Vagina (tissue), 2 donors: ENCODE measurements around the gene CYTIP. TPM values are rescaled to one million over a fixed set of nuclear protein-coding genes. Genes with fewer than 3 reads are reported as not detected.
A peak's percentile ranks its signal among the peaks of the same experiment; 100 is the strongest.

Source experiments
- DNase-seq, 2 donors: peaks; one replicate each; pipeline ENCODE4 v3.0.0-alpha.2; 2017; ENCODE audit errors: extremely low spot score in 2 of 2
- H3K27ac ChIP-seq: fragments of 200-600 bp; sonication (generic); one replicate; pipeline ENCODE4 v1.5.1; 2019
- H3K27me3 ChIP-seq: fragments of 200-600 bp; sonication (generic); one replicate; pipeline ENCODE4 v1.5.1; 2019
- H3K36me3 ChIP-seq, 2 donors: fragments of 200-600 bp; sonication (generic); one replicate each; pipeline ENCODE4 v1.5.1; 2017 to 2019
- H3K4me1 ChIP-seq: fragments of 200-600 bp; sonication (generic); one replicate; pipeline ENCODE4 v1.5.1; 2019
- H3K4me3 ChIP-seq, 2 donors: fragments of 200-600 bp; sonication (generic); 1 replicate in 1 of 2; 2 replicates in 1 of 2; pipeline ENCODE4 v1.5.1; 2016 to 2019
- H3K9me3 ChIP-seq: fragments of 200-600 bp; sonication (generic); one replicate; pipeline ENCODE4 v1.5.1; 2019
- POLR2A ChIP-seq, 2 donors: fragments of 450-650 bp; IDR thresholded peaks; one replicate each; pipeline ENCODE4 v1.6.1; 2017; ENCODE audit warnings: antibody characterized with exemption in 2 of 2, mild to moderate bottlenecking in 2 of 2, moderate library complexity in 2 of 2
- POLR2AphosphoS5 ChIP-seq, 2 donors: sonication (generic); formaldehyde crosslinking; IDR thresholded peaks; one replicate each; pipeline ENCODE4 v1.9.0; 2017; ENCODE audit warnings: antibody characterized with exemption in 2 of 2, mild to moderate bottlenecking in 2 of 2, low read depth in 1 of 2; ENCODE audit not compliant: insufficient read depth in 1 of 2
- intact Hi-C: fragments of 100-400 bp; cut with DNase I; formaldehyde crosslinking; loops from one replicate; pipeline ENCODE4 v1.15.1; 2023
- total RNA-seq: library from RNA; depleted of rRNA; stranded (reverse); fragments of >200 nt; gene quantifications from one replicate; pipeline ENCODE4 v1.2.3, GENCODE V29; 2016
- TF ChIP-seq, protein P1 (sequence below), 3 experiments: fragments of 450-650 bp in 2 of 3; fragments of 200-600 bp in 1 of 3; sonication (generic) in 1 of 3; IDR thresholded peaks; one replicate each; pipeline ENCODE4 v1.5.1; 2017 to 2019; ENCODE audit warnings: antibody characterized with exemption in 3 of 3, mild to moderate bottlenecking in 2 of 3, moderate library complexity in 2 of 3

CYTIP gene
- total RNA-seq, 1 donor from 2014 or later = 12.5 TPM

DNA sequence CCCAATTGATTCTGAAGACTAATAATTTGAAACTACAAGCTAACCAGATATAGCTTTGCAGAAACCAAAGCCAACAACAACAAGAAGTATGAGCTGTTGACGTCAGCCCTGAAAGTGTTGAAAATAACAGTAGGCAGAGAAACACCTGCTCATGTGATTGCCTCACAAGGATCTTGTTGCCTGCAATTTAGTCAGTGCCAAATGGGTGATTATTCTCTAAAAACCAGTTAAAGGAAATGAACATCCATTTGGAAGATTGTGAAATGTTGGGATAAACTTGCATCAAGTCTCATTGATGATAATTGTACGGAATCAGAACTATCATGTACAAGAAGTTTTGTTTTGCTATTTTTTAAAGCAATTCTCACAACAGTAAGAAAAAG lies 2.8 kb downstream of the CYTIP start:
- Histone ChIP-seq H3K27ac (peak overlapping the region; percentile 48), H3K4me1 (no peaks in the 10 kb centered on the region), H3K27me3 (no peaks in the 10 kb centered on the region), H3K9me3 (no peaks in the 10 kb centered on the region), H3K4me3 (peak overlapping the region in 1 of 2 donors; percentile 28), H3K36me3 (no peaks in the 10 kb centered on the region)
- TF ChIP-seq POLR2A (IDR thresholded peaks at IDR 0.05) (peak in 1 of 2 donors; percentile 6), POLR2AphosphoS5 (IDR thresholded peaks at IDR 0.05; ENCODE audit: insufficient read depth in 1 of 2, low read depth in 1 of 2) (no peak)
- intact Hi-C loops = no loop called here
- DNase-seq = no peak

DNA sequence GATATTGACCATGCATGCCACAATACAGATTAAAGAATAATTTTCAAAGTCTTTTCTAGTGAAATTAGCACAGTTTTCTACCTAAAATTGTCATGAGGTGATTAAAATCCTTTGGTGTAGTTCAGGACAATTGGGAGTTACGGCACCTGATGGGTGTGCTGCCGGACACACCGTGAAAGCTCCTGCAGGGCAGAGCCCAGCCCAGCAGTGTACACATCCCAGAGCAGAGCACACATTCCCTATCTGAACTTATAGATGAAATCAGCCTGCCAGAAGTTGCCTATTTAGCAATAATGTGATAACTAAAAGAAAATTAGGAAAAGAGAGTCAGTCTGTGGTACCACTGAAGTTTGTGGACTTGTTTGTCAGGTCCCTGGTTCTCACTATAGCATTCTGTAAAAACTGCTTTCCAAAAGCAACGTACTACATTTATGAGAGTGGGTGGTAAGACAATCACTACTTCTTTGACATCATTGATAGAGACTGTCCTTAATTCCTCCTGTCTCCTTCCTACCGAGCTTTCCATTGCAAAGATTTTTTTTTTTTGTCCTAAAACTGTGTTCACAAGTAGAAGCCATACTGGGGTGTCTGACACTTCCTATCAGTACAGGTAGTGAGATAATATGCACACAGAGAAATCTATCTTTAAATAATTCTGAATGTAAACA lies 3.4 kb downstream of the CYTIP start:
- H3K36me3 ChIP-seq = no peaks in the 10 kb centered on the region
- TF ChIP-seq POLR2A (IDR thresholded peaks at IDR 0.05) = no peak
- H3K9me3 ChIP-seq = no peaks in the 10 kb centered on the region
- H3K27me3 ChIP-seq = no peaks in the 10 kb centered on the region
- peak overlapping the region; percentile 37 for H3K27ac ChIP-seq
- peak overlapping the region in 1 of 2 donors; percentile 28 for H3K4me3 ChIP-seq
- intact Hi-C loops = no loop called here
- no peaks in the 10 kb centered on the region for H3K4me1 ChIP-seq
- no peak for DNase-seq

DNA sequence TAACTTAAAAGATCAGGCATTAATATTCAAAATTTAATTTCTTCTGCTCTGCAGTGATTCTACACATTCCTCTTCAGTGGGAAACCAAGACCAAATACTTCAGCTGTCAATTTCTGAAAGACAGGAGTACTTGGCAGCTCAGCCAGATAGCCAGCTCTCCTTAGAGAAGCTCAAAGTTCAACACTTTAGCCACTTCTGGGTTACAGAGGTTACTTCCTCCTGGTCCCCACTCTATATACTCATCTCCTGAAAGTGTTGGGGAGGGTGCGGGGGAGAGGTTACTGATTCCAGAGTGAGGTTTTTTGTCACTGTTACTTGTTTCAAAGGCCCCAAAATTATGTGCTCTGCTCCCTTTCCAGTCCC lies 4.1 kb downstream of the CYTIP start:
- H3K9me3 ChIP-seq = no peaks in the 10 kb centered on the region
- H3K27me3 ChIP-seq = no peaks in the 10 kb centered on the region
- no peak for TF ChIP-seq POLR2AphosphoS5 (IDR thresholded peaks at IDR 0.05; ENCODE audit: insufficient read depth in 1 of 2, low read depth in 1 of 2)
- TF ChIP-seq, protein P1, sequence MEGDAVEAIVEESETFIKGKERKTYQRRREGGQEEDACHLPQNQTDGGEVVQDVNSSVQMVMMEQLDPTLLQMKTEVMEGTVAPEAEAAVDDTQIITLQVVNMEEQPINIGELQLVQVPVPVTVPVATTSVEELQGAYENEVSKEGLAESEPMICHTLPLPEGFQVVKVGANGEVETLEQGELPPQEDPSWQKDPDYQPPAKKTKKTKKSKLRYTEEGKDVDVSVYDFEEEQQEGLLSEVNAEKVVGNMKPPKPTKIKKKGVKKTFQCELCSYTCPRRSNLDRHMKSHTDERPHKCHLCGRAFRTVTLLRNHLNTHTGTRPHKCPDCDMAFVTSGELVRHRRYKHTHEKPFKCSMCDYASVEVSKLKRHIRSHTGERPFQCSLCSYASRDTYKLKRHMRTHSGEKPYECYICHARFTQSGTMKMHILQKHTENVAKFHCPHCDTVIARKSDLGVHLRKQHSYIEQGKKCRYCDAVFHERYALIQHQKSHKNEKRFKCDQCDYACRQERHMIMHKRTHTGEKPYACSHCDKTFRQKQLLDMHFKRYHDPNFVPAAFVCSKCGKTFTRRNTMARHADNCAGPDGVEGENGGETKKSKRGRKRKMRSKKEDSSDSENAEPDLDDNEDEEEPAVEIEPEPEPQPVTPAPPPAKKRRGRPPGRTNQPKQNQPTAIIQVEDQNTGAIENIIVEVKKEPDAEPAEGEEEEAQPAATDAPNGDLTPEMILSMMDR (IDR thresholded peaks at IDR 0.05) = no peak
- TF ChIP-seq POLR2A (IDR thresholded peaks at IDR 0.05) = no peak
- no peak for DNase-seq
- H3K27ac ChIP-seq = peak overlapping the region; percentile 37
- H3K4me3 ChIP-seq = peak overlapping the region in 1 of 2 donors; percentile 28
- intact Hi-C loops = no loop called here
- no peaks in the 10 kb centered on the region for H3K36me3 ChIP-seq
- H3K4me1 ChIP-seq = no peaks in the 10 kb centered on the region

DNA sequence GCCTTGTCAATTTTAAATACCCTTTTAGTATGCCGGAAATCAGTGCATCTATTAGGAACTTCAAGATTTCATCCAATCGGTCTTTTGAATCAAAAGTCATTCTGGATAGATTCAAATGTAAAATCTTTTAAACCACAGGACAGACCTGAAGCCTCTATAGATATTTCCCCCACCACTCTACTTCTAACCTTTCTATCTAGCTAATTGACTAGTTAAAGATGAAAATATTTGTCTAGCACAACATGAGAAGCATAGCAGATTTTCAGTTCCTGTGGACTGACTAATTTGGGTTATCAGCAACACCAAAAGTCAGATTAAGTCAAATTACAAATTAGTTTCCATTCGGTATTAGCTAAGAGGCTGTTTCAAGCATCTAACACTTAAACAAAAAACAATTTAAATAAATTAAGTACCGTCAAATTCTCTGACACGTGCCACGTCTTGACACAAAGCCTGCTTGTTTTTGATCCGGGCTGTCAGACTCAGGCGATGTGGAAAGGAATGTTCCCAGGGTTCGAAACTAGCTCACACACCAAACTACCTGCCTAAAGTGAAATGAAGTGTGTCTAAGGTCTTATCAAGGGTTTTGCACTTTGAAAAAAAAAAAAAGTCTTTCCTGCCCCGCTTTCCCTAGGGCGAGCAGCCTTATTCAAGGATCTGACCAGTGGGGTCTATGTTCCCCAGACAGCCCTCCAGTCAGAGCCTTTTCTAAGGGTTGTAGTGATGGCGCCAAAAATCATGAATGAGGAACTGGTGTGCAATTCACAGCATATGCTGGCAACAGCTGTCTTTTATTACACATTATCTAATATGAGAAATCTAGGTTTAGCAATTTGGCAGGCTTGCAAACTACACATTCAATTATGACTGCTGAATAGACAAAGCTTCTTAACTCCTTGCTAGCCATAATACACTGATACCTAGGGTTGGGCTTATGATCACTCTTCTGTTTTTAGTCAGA lies 4.7 kb downstream of the CYTIP start:
- intact Hi-C loops = no loop called here
- Histone ChIP-seq H3K4me1 (no peaks in the 10 kb centered on the region), H3K27me3 (no peaks in the 10 kb centered on the region), H3K27ac (no peak overlapping the region), H3K4me3 (peak overlapping the region in 1 of 2 donors; percentile 28), H3K36me3 (no peaks in the 10 kb centered on the region), H3K9me3 (no peaks in the 10 kb centered on the region)
- TF ChIP-seq, protein P1 (IDR thresholded peaks at IDR 0.05) = no peak
- no peak for DNase-seq

DNA sequence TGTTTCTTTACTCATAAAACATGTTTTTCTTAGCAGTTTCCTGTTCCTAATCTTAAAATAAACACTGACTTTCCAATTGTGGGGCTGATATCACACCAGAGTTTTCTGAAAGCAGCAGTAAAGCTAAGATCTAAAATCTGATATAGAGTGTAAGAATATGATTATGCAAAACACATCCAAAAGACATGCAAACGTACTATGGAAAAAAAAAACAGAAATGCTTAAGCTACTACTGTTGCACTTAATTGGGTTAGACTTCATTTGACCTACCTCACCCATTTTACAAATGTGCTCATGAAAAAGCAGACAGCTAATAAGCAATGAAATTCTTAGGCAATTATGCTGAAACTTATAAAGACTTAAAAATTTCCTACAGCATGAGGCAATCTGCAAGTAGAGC lies 10.5 kb downstream of the CYTIP start:
- H3K4me1 ChIP-seq = peaks cover 13% of the 10 kb centered on the region
- no peak overlapping the region for H3K27ac ChIP-seq
- H3K4me3 ChIP-seq = no peak overlapping the region
- TF ChIP-seq POLR2AphosphoS5 (IDR thresholded peaks at IDR 0.05; ENCODE audit: insufficient read depth in 1 of 2, low read depth in 1 of 2) (no peak), POLR2A (IDR thresholded peaks at IDR 0.05) (no peak)
- TF ChIP-seq, protein P1 (IDR thresholded peaks at IDR 0.05) = no peak
- intact Hi-C loops = no loop called here
- H3K27me3 ChIP-seq = no peaks in the 10 kb centered on the region
- H3K9me3 ChIP-seq = no peaks in the 10 kb centered on the region
- no peaks in the 10 kb centered on the region for H3K36me3 ChIP-seq
- no peak for DNase-seq
